Stimulated activated naive B cell treated with anti-CD40 and anti-IgM and Interleukin-4, amounts not matched to agents 10 μg/mL and 1 μg/mL and 100 μg/mL, for 72 hours (primary cell): ENCODE results near the gene SMAD7.

Source experiments
- ATAC-seq, 2 donors: fragments of 150-1000 bp; cut with Tn5 transposase; replicated peaks; 2 replicates each; pipeline ENCODE4 v1.10.0; 2021; ENCODE audit warnings: moderate library complexity in 1 of 2
- DNase-seq: peaks from one replicate; pipeline ENCODE4 v3.0.0; 2021
- H3K27ac Mint-ChIP-seq: one replicate; pipeline ENCODE4 v1.8.0; 2022; ENCODE audit warnings: mild to moderate bottlenecking, mixed read lengths
- H3K27me3 Mint-ChIP-seq, 2 donors: one replicate each; pipeline ENCODE4 v1.8.0; 2022; ENCODE audit warnings: mixed read lengths in 2 of 2
- H3K36me3 Mint-ChIP-seq, 2 donors: one replicate each; pipeline ENCODE4 v1.8.0; 2022; ENCODE audit warnings: mixed read lengths in 2 of 2, mild to moderate bottlenecking in 1 of 2
- H3K4me1 Mint-ChIP-seq, 2 donors: one replicate each; pipeline ENCODE4 v1.8.0; 2022; ENCODE audit warnings: mixed read lengths in 2 of 2, mild to moderate bottlenecking in 1 of 2
- H3K4me3 Mint-ChIP-seq, 2 donors: one replicate each; pipeline ENCODE4 v1.8.0; 2022; ENCODE audit warnings: mild to moderate bottlenecking in 2 of 2, mixed read lengths in 2 of 2, moderate library complexity in 1 of 2
- H3K9me3 Mint-ChIP-seq, 2 donors: one replicate each; pipeline ENCODE4 v1.8.0; 2022; ENCODE audit warnings: mixed read lengths in 2 of 2, mild to moderate bottlenecking in 1 of 2

The SMAD7 gene

GRCh38 chr18:48885266-48885923 lies 65.4 kb downstream of the SMAD7 start:
- peaks cover 1 to 4% of the 10 kb centered on the region in 2 donors for H3K9me3 Mint-ChIP-seq
- H3K36me3 Mint-ChIP-seq, result no peaks in the 10 kb centered on the region
- H3K4me3 Mint-ChIP-seq, result no peak overlapping the region
- H3K27me3 Mint-ChIP-seq, result no peaks in the 10 kb centered on the region
- no peak overlapping the region for H3K27ac Mint-ChIP-seq
- H3K4me1 Mint-ChIP-seq, result peaks cover 10 to 14% of the 10 kb centered on the region in 2 donors
- ATAC-seq, result no peak
- no peak for DNase-seq

GRCh38 chr18:48884771-48885170 lies 66.0 kb downstream of the SMAD7 start:
- DNase-seq (no peak), ATAC-seq (no peak)
- Mint-ChIP-seq H3K36me3 (no peaks in the 10 kb centered on the region), H3K27ac (peak overlapping the region; percentile 63), H3K4me1 (peaks cover 10 to 14% of the 10 kb centered on the region in 2 donors), H3K9me3 (peaks cover 1 to 4% of the 10 kb centered on the region in 2 donors), H3K4me3 (no peak overlapping the region), H3K27me3 (no peaks in the 10 kb centered on the region)

GRCh38 chr18:48884306-48884705 lies 66.5 kb downstream of the SMAD7 start:
- no peaks in the 10 kb centered on the region for H3K27me3 Mint-ChIP-seq
- H3K4me3 Mint-ChIP-seq, result no peak overlapping the region
- peaks cover 1 to 4% of the 10 kb centered on the region in 2 donors for H3K9me3 Mint-ChIP-seq
- ATAC-seq, result no peak
- DNase-seq, result no peak
- peaks cover 10 to 14% of the 10 kb centered on the region in 2 donors for H3K4me1 Mint-ChIP-seq
- peak overlapping the region; percentile 63 for H3K27ac Mint-ChIP-seq
- no peaks in the 10 kb centered on the region for H3K36me3 Mint-ChIP-seq

- Mint-ChIP-seq H3K9me3 (peaks cover 1 to 4% of the 10 kb centered on the region in 2 donors), H3K27me3 (peaks cover 0 to 5% of the 10 kb centered on the region in 2 donors), H3K4me3 (no peak overlapping the region), H3K4me1 (peaks cover 4 to 14% of the 10 kb centered on the region in 2 donors), H3K27ac (no peak overlapping the region), H3K36me3 (no peaks in the 10 kb centered on the region)
- DNase-seq, result no peak
- no peak for ATAC-seq
Measured at GRCh38 chr18:48882379-48882778, 68.4 kb downstream of the SMAD7 start.

GRCh38 chr18:48880931-48881330 lies 69.8 kb downstream of the SMAD7 start:
- DNase-seq (no peak), ATAC-seq (no peak)
- H3K9me3 Mint-ChIP-seq, result peaks cover 1 to 4% of the 10 kb centered on the region in 2 donors
- H3K4me1 Mint-ChIP-seq, result peaks cover 2 to 9% of the 10 kb centered on the region in 2 donors
- no peak overlapping the region for H3K4me3 Mint-ChIP-seq
- no peak overlapping the region for H3K27ac Mint-ChIP-seq
- H3K27me3 Mint-ChIP-seq, result peaks cover 0 to 5% of the 10 kb centered on the region in 2 donors
- no peaks in the 10 kb centered on the region for H3K36me3 Mint-ChIP-seq

GRCh38 chr18:48879008-48879431 lies 71.7 kb downstream of the SMAD7 start:
- H3K4me3 Mint-ChIP-seq, result no peak overlapping the region
- H3K36me3 Mint-ChIP-seq, result no peaks in the 10 kb centered on the region
- peaks cover 2 to 7% of the 10 kb centered on the region in 2 donors for H3K4me1 Mint-ChIP-seq

GRCh38 chr18:48878471-48878870 lies 72.3 kb downstream of the SMAD7 start:
- Mint-ChIP-seq H3K27me3 (peaks cover 0 to 5% of the 10 kb centered on the region in 2 donors), H3K36me3 (no peaks in the 10 kb centered on the region), H3K4me3 (no peak overlapping the region), H3K4me1 (peaks cover 2 to 8% of the 10 kb centered on the region in 2 donors), H3K9me3 (peaks cover 1 to 4% of the 10 kb centered on the region in 2 donors), H3K27ac (peak overlapping the region; percentile 38)
- no peak for DNase-seq
- no peak for ATAC-seq

More at GRCh38 chr18:48879008-48879431, 71.7 kb downstream of the SMAD7 start:
- peaks cover 1 to 4% of the 10 kb centered on the region in 2 donors for H3K9me3 Mint-ChIP-seq
- H3K27me3 Mint-ChIP-seq, result peaks cover 0 to 5% of the 10 kb centered on the region in 2 donors
- DNase-seq, result no peak
- ATAC-seq, result no peak
- no peak overlapping the region for H3K27ac Mint-ChIP-seq

- no peaks in the 10 kb centered on the region for H3K36me3 Mint-ChIP-seq
- H3K4me3 Mint-ChIP-seq, result no peak overlapping the region
- H3K27ac Mint-ChIP-seq, result no peak overlapping the region
- H3K9me3 Mint-ChIP-seq, result peaks cover 1 to 4% of the 10 kb centered on the region in 2 donors
- DNase-seq (no peak), ATAC-seq (no peak)
- H3K27me3 Mint-ChIP-seq, result peaks cover 0 to 5% of the 10 kb centered on the region in 2 donors
- H3K4me1 Mint-ChIP-seq, result peaks cover 5 to 13% of the 10 kb centered on the region in 2 donors
Measured at GRCh38 chr18:48877941-48878340, 72.8 kb downstream of the SMAD7 start.

GRCh38 chr18:48876590-48876989 lies 74.2 kb downstream of the SMAD7 start:
- Mint-ChIP-seq H3K36me3 (no peaks in the 10 kb centered on the region), H3K4me3 (no peak overlapping the region), H3K27me3 (peaks cover 0 to 5% of the 10 kb centered on the region in 2 donors), H3K4me1 (peaks cover 8 to 23% of the 10 kb centered on the region in 2 donors), H3K9me3 (peaks cover 1 to 4% of the 10 kb centered on the region in 2 donors), H3K27ac (no peak overlapping the region)
- ATAC-seq (no peak), DNase-seq (no peak)

GRCh38 chr18:48875942-48876511 lies 74.7 kb downstream of the SMAD7 start:
- Mint-ChIP-seq H3K27me3 (peaks cover 0 to 5% of the 10 kb centered on the region in 2 donors), H3K4me1 (peaks cover 8 to 29% of the 10 kb centered on the region in 2 donors), H3K27ac (peak overlapping the region; percentile 62), H3K4me3 (no peak overlapping the region), H3K9me3 (peaks cover under 1 to 2% of the 10 kb centered on the region in 2 donors), H3K36me3 (no peaks in the 10 kb centered on the region)
- ATAC-seq (no peak), DNase-seq (no peak)

- H3K27me3 Mint-ChIP-seq, result peaks cover 0 to 5% of the 10 kb centered on the region in 2 donors
- no peaks in the 10 kb centered on the region for H3K9me3 Mint-ChIP-seq
- H3K36me3 Mint-ChIP-seq, result no peaks in the 10 kb centered on the region
- no peak for DNase-seq
- peak in 1 of 2 donors; percentile 22 for ATAC-seq
- H3K4me3 Mint-ChIP-seq, result no peak overlapping the region
- peaks cover 8 to 29% of the 10 kb centered on the region in 2 donors for H3K4me1 Mint-ChIP-seq
- no peak overlapping the region for H3K27ac Mint-ChIP-seq
Measured at GRCh38 chr18:48875314-48875941, 75.3 kb downstream of the SMAD7 start.

- H3K9me3 Mint-ChIP-seq, result no peaks in the 10 kb centered on the region
Measured at GRCh38 chr18:48874701-48875162, 76.0 kb downstream of the SMAD7 start.

GRCh38 chr18:48874233-48874632 lies 76.5 kb downstream of the SMAD7 start:
- DNase-seq (no peak), ATAC-seq (no peak)
- H3K9me3 Mint-ChIP-seq, result no peaks in the 10 kb centered on the region
- peaks cover 13 to 36% of the 10 kb centered on the region in 2 donors for H3K4me1 Mint-ChIP-seq
- peaks cover 0 to 5% of the 10 kb centered on the region in 2 donors for H3K27me3 Mint-ChIP-seq
- peak overlapping the region; percentile 20 for H3K27ac Mint-ChIP-seq
- H3K36me3 Mint-ChIP-seq, result no peaks in the 10 kb centered on the region
- no peak overlapping the region for H3K4me3 Mint-ChIP-seq

More at GRCh38 chr18:48874701-48875162, 76.0 kb downstream of the SMAD7 start:
- Mint-ChIP-seq H3K36me3 (no peaks in the 10 kb centered on the region), H3K4me3 (no peak overlapping the region), H3K27me3 (peaks cover 0 to 5% of the 10 kb centered on the region in 2 donors), H3K4me1 (peaks cover 9 to 31% of the 10 kb centered on the region in 2 donors), H3K27ac (peak overlapping the region; percentile 20)
- ATAC-seq (no peak), DNase-seq (no peak)
